ENCODE data around the gene FGFRL1.

GRCh38 chr4:990746-991367, 20.6 kb upstream of the FGFRL1 start:
- TF ChIP-seq POLR2A (IDR thresholded peaks at IDR 0.05; ENCODE audit: low read length): no peak
- TF ChIP-seq GATA1 (IDR thresholded peaks at IDR 0.05; ENCODE audit: low read depth, low read length): no peak
